GM12865 (cell line): ENCODE results near the gene SPACA4.

ENCODE experiments used
- DNase-seq: peaks from one replicate; pipeline ENCODE4 v3.0.0; 2010; ENCODE audit warnings: low read depth
- H3K4me3 ChIP-seq: 2 replicates; pipeline ENCODE4 v1.5.1; 2011; ENCODE audit warnings: mild to moderate bottlenecking, low read depth, low read length, control low read depth
- CTCF ChIP-seq: IDR thresholded peaks from 2 replicates; pipeline ENCODE4 v1.5.1; 2011; ENCODE audit warnings: low read length, control low read depth, low read depth, inconsistent platforms; ENCODE audit not compliant: insufficient read depth; ENCODE audit errors: missing control alignments

The SPACA4 gene

GRCh38 chr19:48613852-48614435, 7.4 kb downstream of the SPACA4 start:
- DNase-seq: peak; percentile 32
- no peak for TF ChIP-seq CTCF
- H3K4me3 ChIP-seq: no peak overlapping the region

- no peak within 1 kb of the TSS for H3K4me3 ChIP-seq
- peak; percentile 44 for DNase-seq
- no peak for TF ChIP-seq CTCF
These were observed 8.1 kb downstream of the SPACA4 start, which contains the start of gene FAM83E for GRCh38 chr19:48614436-48615230. Gene FAM83E (minus strand): TSS chr19:48615076. CDS start chr19:48613372, 1,704 bp downstream.

GRCh38 chr19:48615231-48616040, 8.9 kb downstream of the SPACA4 start:
- no peak for DNase-seq

GRCh38 chr19:48616041-48616436, 9.5 kb downstream of the SPACA4 start:
- H3K4me3 ChIP-seq: no peak overlapping the region
- no peak for TF ChIP-seq CTCF
- no peak for DNase-seq

More at GRCh38 chr19:48615231-48616040, 8.9 kb downstream of the SPACA4 start:
- TF ChIP-seq CTCF: no peak
- no peak overlapping the region for H3K4me3 ChIP-seq

- no peak for TF ChIP-seq CTCF
- no peak overlapping the region; the same call in 1 of the 2 replicates for H3K4me3 ChIP-seq
- no peak for DNase-seq
These were observed 10.0 kb downstream of the SPACA4 start for GRCh38 chr19:48616491-48617056.

- TF ChIP-seq CTCF: no peak
- peak overlapping the region; percentile 87 for H3K4me3 ChIP-seq
- DNase-seq: no peak
These were observed 10.8 kb downstream of the SPACA4 start for GRCh38 chr19:48617146-48617937.
